ENCODE data around the gene PARD3B. TPM values are rescaled to one million over a fixed set of nuclear protein-coding genes. Genes with fewer than 3 reads are reported as not detected.

PARD3B gene
- total and polyA plus RNA-seq, 2 experiments from 2014 or later, result 3.5 to 4.4 TPM

- H3F3A ChIP-seq (replicated peaks; ENCODE audit: low read depth), result no peaks in the 10 kb centered on the region
- Mint-ChIP-seq H3K4me1 (peaks cover 5% of the 10 kb centered on the region; the same call in 1 of the 3 replicates), H3K36me3 (ENCODE audit: low read depth) (no peaks in the 10 kb centered on the region), H3K27me3 (ENCODE audit: insufficient read depth, low read depth, poor library complexity) (no peaks in the 10 kb centered on the region), H3K4me3 (no peak overlapping the region), H3K9me3 (no peaks in the 10 kb centered on the region), H3K27ac (no peak overlapping the region)
- no peaks in the 10 kb centered on the region; the same call in 1 of the 2 replicates for H3K9me2 ChIP-seq (ENCODE audit: insufficient read depth)
- H2AFZ ChIP-seq, result peak overlapping the region; percentile 2; the same call in 1 of the 2 replicates
- H3K4me3 ChIP-seq, result no peak overlapping the region
- H3K27me3 ChIP-seq (ENCODE audit: insufficient read depth), result no peaks in the 10 kb centered on the region
- ATAC-seq, result no peak
- DNase-seq (ENCODE audit: low spot score), result no peak
- no peak for TF ChIP-seq ZNF114 (CRISPR knock-in tag; IDR thresholded peaks at IDR 0.05)
- TF ChIP-seq EZH2 (IDR thresholded peaks at IDR 0.05; ENCODE audit: low read depth, unreplicated experiment), result no peak
- TF ChIP-seq NANOG (IDR thresholded peaks at IDR 0.05; ENCODE audit: borderline replicate concordance), result no peak
- TF ChIP-seq JUNB (IDR thresholded peaks at IDR 0.05; ENCODE audit: unreplicated experiment), result no peak
- no peaks in the 10 kb centered on the region for H3K79me2 ChIP-seq (replicated peaks; ENCODE audit: insufficient read depth)
- H3K4me2 ChIP-seq, result no peak overlapping the region
- H3K27ac ChIP-seq (ENCODE audit: low read depth), result no peak overlapping the region
- no peaks in the 10 kb centered on the region for H4K20me1 ChIP-seq (replicated peaks; ENCODE audit: insufficient read depth)
- H3K36me3 ChIP-seq (ENCODE audit: insufficient read depth), result no peaks in the 10 kb centered on the region
- H3K4me1 ChIP-seq (ENCODE audit: insufficient read depth), result no peaks in the 10 kb centered on the region; the same call in 1 of the 2 replicates
Measured at GRCh38 chr2:204529795-204530463, 15.3 kb upstream of the PARD3B start.

DNA sequence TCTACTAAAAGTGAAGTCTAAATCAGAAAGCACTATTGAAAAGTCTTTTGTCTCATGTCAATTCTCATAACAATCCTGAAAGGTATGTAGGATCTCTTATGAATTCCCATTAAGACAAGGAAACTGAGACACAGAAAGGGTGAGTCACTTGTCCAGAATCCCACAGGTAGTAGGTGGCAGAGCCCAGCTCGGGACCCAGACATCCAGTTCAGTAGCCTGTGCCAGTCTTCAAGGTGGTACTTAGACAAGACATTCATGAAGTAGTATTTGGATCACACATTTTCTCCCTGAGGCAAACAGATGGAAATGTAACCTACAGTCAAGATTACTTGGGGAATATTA is 14.8 kb upstream of the PARD3B start:
- Histone ChIP-seq H3K4me3 (no peak overlapping the region), H3K27ac (ENCODE audit: low read depth) (no peak overlapping the region), H4K20me1 (replicated peaks; ENCODE audit: insufficient read depth) (no peaks in the 10 kb centered on the region), H3F3A (replicated peaks; ENCODE audit: low read depth) (no peaks in the 10 kb centered on the region), H3K9me2 (ENCODE audit: insufficient read depth) (no peaks in the 10 kb centered on the region; the same call in 1 of the 2 replicates), H3K4me2 (no peak overlapping the region), H3K79me2 (replicated peaks; ENCODE audit: insufficient read depth) (no peaks in the 10 kb centered on the region), H3K36me3 (ENCODE audit: insufficient read depth) (no peaks in the 10 kb centered on the region), H3K4me1 (ENCODE audit: insufficient read depth) (no peaks in the 10 kb centered on the region; the same call in 1 of the 2 replicates), H3K27me3 (ENCODE audit: insufficient read depth) (no peaks in the 10 kb centered on the region), H2AFZ (peak overlapping the region; percentile 2; the same call in 1 of the 2 replicates)
- H3K4me3 Mint-ChIP-seq, result no peak overlapping the region
- peaks cover 5% of the 10 kb centered on the region; the same call in 1 of the 3 replicates for H3K4me1 Mint-ChIP-seq
- no peaks in the 10 kb centered on the region for H3K27me3 Mint-ChIP-seq (ENCODE audit: insufficient read depth, low read depth, poor library complexity)
- ATAC-seq (no peak), DNase-seq (ENCODE audit: low spot score) (no peak)
- no peak overlapping the region for H3K27ac Mint-ChIP-seq
- TF ChIP-seq CTCF (conservative IDR thresholded peaks at IDR 0.05; ENCODE audit: low read depth in 2 of 2) (no peak), EZH2phosphoT487 (IDR thresholded peaks at IDR 0.05; ENCODE audit: unreplicated experiment) (no peak), ZNF114 (CRISPR knock-in tag; IDR thresholded peaks at IDR 0.05) (no peak)
- TF ChIP-seq, protein P1, sequence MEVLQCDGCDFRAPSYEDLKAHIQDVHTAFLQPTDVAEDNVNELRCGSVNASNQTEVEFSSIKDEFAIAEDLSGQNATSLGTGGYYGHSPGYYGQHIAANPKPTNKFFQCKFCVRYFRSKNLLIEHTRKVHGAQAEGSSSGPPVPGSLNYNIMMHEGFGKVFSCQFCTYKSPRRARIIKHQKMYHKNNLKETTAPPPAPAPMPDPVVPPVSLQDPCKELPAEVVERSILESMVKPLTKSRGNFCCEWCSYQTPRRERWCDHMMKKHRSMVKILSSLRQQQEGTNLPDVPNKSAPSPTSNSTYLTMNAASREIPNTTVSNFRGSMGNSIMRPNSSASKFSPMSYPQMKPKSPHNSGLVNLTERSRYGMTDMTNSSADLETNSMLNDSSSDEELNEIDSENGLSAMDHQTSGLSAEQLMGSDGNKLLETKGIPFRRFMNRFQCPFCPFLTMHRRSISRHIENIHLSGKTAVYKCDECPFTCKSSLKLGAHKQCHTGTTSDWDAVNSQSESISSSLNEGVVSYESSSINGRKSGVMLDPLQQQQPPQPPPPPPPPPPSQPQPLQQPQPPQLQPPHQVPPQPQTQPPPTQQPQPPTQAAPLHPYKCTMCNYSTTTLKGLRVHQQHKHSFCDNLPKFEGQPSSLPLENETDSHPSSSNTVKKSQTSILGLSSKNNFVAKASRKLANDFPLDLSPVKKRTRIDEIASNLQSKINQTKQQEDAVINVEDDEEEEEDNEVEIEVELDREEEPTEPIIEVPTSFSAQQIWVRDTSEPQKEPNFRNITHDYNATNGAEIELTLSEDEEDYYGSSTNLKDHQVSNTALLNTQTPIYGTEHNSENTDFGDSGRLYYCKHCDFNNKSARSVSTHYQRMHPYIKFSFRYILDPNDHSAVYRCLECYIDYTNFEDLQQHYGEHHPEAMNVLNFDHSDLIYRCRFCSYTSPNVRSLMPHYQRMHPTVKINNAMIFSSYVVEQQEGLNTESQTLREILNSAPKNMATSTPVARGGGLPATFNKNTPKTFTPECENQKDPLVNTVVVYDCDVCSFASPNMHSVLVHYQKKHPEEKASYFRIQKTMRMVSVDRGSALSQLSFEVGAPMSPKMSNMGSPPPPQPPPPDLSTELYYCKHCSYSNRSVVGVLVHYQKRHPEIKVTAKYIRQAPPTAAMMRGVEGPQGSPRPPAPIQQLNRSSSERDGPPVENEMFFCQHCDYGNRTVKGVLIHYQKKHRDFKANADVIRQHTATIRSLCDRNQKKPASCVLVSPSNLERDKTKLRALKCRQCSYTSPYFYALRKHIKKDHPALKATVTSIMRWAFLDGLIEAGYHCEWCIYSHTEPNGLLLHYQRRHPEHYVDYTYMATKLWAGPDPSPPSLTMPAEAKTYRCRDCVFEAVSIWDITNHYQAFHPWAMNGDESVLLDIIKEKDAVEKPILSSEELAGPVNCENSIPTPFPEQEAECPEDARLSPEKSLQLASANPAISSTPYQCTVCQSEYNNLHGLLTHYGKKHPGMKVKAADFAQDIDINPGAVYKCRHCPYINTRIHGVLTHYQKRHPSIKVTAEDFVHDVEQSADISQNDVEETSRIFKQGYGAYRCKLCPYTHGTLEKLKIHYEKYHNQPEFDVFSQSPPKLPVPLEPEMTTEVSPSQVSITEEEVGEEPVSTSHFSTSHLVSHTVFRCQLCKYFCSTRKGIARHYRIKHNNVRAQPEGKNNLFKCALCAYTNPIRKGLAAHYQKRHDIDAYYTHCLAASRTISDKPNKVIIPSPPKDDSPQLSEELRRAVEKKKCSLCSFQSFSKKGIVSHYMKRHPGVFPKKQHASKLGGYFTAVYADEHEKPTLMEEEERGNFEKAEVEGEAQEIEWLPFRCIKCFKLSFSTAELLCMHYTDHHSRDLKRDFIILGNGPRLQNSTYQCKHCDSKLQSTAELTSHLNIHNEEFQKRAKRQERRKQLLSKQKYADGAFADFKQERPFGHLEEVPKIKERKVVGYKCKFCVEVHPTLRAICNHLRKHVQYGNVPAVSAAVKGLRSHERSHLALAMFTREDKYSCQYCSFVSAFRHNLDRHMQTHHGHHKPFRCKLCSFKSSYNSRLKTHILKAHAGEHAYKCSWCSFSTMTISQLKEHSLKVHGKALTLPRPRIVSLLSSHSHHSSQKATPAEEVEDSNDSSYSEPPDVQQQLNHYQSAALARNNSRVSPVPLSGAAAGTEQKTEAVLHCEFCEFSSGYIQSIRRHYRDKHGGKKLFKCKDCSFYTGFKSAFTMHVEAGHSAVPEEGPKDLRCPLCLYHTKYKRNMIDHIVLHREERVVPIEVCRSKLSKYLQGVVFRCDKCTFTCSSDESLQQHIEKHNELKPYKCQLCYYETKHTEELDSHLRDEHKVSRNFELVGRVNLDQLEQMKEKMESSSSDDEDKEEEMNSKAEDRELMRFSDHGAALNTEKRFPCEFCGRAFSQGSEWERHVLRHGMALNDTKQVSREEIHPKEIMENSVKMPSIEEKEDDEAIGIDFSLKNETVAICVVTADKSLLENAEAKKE (CRISPR knock-in tag; IDR thresholded peaks at IDR 0.05), result no peak
- no peaks in the 10 kb centered on the region for H3K9me3 Mint-ChIP-seq
- no peaks in the 10 kb centered on the region for H3K36me3 Mint-ChIP-seq (ENCODE audit: low read depth)
